DMS 273 treated with DMSO at 0.1 percent for 48 hours (cell line): ENCODE measurements around the gene PKHD1.

Experiments
- DNase-seq: peaks from one replicate; lab custom pipeline; 2025; lab: John Stamatoyannopoulos, UW

The PKHD1 gene

GRCh38 chr6:51793393-51793792 lies 294.0 kb downstream of the PKHD1 start:
- no peak for DNase-seq

GRCh38 chr6:51792273-51793030 lies 295.0 kb downstream of the PKHD1 start:
- no peak for DNase-seq

- no peak for DNase-seq
Measured at GRCh38 chr6:51790946-51791345, 296.5 kb downstream of the PKHD1 start.

- DNase-seq = no peak
Measured at GRCh38 chr6:51788121-51788520, 299.3 kb downstream of the PKHD1 start.

- DNase-seq = no peak
Measured at GRCh38 chr6:51778666-51779065, 308.7 kb downstream of the PKHD1 start.

GRCh38 chr6:51777618-51778017 lies 309.8 kb downstream of the PKHD1 start:
- no peak for DNase-seq

GRCh38 chr6:51775942-51776860 lies 311.2 kb downstream of the PKHD1 start:
- DNase-seq = no peak

- DNase-seq = no peak
Measured at GRCh38 chr6:51768087-51768486, 319.3 kb downstream of the PKHD1 start.

- no peak for DNase-seq
Measured at GRCh38 chr6:51765230-51765629, 322.2 kb downstream of the PKHD1 start.

- DNase-seq = no peak
Measured at GRCh38 chr6:51753635-51754034, 333.8 kb downstream of the PKHD1 start.

- DNase-seq = no peak
Measured at GRCh38 chr6:51743999-51744398, 343.4 kb downstream of the PKHD1 start.

GRCh38 chr6:51740658-51741057 lies 346.8 kb downstream of the PKHD1 start:
- DNase-seq = no peak

- no peak for DNase-seq
Measured at GRCh38 chr6:51738614-51739013, 348.8 kb downstream of the PKHD1 start.

- no peak for DNase-seq
Measured at GRCh38 chr6:51737580-51738360, 349.6 kb downstream of the PKHD1 start.

GRCh38 chr6:51725155-51725554 lies 362.3 kb downstream of the PKHD1 start:
- DNase-seq = no peak

- DNase-seq = no peak
Measured at GRCh38 chr6:51720327-51720726, 367.1 kb downstream of the PKHD1 start.

- DNase-seq = no peak
Measured at GRCh38 chr6:51719297-51719696, 368.1 kb downstream of the PKHD1 start.

- no peak for DNase-seq
Measured at GRCh38 chr6:51718533-51718932, 368.9 kb downstream of the PKHD1 start.

GRCh38 chr6:51717477-51717876 lies 369.9 kb downstream of the PKHD1 start:
- no peak for DNase-seq

- DNase-seq = no peak
Measured at GRCh38 chr6:51711876-51712275, 375.5 kb downstream of the PKHD1 start.

GRCh38 chr6:51706086-51706485 lies 381.3 kb downstream of the PKHD1 start:
- DNase-seq = no peak

GRCh38 chr6:51704932-51705540 lies 382.4 kb downstream of the PKHD1 start:
- no peak for DNase-seq
